HG03175 (cell line): ENCODE data around the gene GFAP.

Experiments
- ATAC-seq: cut with Tn5 transposase; IDR thresholded peaks from one replicate; pipeline ENCODE4 v1.9.1; 2021; ENCODE audit warnings: mild to moderate bottlenecking, moderate library complexity; ENCODE audit not compliant: unreplicated experiment

GFAP gene

DNA sequence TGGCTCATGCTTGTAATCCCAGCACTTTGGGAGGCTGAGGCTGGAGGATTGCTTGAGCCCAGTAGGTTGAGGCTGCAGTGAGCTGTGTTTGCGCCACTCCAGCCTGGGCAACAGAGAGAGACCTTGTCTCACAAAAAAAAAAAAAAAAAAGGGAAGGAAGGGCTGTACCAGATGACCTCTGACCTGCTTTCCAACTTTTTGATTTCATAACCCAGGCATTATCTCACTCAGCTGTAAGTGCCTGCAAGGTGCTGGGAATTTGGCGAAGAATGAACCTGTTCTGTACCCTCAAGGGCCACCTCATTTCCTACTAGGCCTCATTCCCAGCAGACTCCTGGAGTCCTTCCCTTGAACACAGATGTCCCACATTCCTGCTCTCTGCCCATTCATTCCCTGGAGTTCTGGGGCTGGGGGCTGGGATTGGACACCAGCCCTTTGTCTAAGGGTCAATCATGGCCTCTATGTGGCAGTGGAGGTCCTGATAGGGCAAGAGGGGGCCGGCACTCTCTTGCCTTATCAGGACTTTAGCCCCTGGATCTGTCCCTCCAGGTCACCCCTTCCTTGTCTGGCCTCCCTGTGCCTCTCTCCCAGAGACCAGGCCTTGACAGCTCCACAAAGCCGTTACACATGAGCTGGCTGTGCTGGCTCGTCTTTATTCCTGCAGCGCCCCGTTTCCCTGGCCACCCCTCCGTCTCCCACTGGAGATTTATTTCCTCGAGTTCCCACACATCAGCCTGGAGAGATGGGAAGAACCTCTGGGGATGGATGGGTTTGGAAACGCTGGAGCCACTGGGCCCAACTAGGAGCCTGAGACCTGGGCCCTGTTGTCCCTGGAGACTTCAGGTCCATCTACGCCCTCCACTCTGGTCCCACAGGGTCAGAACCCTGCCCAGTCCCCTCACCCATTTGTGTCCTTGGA lies 821 bp upstream of the GFAP start:
- ATAC-seq = no peak

DNA sequence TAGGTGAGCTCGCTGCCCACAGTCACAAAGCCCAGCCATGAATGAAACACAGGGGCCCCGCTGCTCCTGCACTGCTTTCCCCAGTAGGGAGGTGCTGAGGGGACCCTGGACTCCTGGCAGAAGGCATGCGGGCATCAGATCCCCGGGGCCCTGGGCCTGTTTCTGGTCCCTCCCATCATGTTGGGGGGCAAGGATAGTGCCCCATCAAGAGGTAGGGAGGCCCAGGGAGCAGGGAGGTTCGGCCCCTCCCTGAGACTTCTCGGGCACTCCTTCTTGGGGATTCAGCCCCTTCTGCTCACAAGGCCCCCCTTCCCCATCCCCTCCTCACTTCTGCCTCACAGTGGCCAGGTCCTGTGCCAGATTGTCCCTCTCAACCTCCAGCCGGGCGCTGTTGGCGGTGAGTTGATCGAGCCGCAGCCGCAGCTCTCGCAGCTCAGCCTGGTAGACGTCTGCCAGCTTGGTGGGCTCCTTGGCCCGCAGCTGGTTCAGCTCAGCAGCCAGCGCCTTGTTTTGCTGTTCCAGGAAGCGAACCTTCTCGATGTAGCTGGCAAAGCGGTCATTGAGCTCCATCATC lies 515 bp downstream of the GFAP start:
- no peak for ATAC-seq

DNA sequence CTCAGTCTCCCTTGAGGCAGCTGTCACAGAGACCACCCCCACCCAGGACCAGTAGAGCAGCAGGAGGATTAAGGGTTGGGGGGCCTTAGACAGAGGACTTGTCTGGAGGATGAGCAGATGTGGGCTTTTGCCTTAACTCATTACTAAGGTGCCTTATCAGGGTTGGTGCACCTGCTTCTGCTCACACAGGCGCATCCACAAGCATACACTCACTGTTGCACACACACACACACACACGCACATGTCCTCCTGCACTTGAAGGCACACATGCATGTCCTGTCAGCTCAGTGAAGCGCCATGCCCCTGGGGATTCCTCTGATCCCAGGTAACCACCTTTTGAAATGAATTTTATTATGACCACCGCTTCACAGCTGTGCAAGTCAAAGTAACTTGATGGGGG lies 1.2 kb downstream of the GFAP start:
- ATAC-seq = no peak

DNA sequence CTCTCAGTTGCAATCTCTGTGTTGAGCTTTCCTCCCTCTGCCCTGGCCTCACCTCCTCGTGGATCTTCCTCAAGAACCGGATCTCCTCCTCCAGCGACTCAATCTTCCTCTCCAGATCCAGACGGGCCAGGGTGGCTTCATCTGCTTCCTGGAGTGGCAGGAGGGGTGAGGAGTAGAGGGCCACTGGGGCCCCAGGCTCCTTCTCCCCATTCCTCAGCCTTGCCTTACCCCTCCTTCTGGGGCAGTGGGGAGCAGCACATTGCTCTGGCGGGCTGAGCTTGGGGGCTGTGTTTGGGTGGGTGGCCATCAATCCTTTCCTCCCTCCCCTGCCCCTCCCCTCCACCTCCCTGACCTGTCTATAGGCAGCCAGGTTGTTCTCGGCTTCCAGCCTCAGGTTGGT lies 1.6 kb downstream of the GFAP start:
- no peak for ATAC-seq

DNA sequence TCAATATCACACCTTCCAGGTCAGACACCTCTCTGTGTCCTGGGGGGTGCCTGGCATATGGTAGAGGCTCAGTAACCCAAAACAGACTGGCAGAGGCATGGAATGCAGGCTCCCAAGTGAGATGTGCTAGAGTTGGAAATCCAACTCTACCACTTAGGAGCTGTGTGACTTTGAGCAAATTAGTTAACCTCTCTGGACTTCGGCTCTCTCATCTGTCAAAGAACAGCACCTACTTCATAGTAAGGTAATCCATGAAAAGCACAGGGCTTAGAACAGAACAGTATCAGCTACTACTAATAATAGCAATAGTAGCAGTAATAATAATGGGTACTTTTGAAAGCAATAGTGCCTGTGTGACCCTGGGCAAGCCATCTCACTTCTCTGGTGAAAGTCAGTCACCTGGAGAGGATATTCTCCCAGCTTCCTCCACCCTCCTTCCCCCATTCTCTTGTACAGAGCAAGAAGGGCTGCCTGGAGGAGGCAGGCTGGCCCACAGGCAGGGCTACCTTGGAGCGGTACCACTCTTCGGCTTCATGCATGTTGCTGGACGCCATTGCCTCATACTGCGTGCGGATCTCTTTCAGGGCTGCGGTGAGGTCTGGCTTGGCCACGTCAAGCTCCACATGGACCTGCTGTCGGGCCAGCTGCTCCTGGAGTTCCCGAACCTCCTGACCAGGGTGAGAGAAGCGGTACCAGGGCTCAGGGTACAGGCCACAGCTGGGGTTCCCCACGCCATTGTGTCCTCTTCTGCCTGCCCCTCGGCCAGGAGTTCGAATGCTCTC lies 2.3 kb downstream of the GFAP start:
- ATAC-seq = no peak

DNA sequence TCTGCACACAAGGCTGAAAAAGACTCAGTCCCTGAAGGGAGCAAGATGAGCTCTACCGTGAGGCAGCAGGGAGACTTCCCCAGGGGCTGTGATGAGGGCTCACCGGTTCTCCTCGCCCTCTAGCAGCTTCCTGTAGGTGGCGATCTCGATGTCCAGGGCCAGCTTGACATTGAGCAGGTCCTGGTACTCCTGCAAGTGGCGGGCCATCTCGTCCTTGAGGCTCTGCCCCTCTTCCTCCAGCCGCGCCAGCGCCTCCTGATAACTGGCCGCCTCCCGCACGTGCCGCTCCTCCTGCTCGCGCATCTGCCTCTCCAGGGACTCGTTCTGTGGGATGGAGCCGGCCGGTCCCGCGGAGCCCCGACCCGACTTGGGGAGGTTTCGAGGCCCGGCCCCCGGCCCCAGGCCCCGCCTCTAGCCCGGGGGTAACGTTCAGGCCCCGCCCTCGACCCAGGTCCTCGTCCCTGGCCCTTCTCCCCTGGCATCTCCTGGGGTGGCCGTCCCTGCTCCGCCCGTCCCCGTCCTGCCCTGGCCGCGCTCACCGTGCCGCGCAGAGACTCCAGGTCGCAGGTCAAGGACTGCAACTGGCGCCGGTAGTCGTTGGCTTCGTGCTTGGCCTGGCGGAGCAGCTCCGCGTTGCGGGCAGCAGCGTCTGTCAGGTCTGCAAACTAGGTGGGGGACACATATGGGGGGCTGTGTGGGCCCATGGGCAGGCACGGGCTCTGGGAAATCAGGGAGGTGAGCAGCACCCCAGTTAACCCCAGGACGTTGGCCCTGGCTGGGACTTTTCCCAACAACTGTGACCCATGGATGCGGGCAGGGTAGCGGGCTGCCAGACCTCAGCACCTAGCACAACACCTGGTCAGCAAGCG lies 3.9 kb downstream of the GFAP start:
- no peak for ATAC-seq

DNA sequence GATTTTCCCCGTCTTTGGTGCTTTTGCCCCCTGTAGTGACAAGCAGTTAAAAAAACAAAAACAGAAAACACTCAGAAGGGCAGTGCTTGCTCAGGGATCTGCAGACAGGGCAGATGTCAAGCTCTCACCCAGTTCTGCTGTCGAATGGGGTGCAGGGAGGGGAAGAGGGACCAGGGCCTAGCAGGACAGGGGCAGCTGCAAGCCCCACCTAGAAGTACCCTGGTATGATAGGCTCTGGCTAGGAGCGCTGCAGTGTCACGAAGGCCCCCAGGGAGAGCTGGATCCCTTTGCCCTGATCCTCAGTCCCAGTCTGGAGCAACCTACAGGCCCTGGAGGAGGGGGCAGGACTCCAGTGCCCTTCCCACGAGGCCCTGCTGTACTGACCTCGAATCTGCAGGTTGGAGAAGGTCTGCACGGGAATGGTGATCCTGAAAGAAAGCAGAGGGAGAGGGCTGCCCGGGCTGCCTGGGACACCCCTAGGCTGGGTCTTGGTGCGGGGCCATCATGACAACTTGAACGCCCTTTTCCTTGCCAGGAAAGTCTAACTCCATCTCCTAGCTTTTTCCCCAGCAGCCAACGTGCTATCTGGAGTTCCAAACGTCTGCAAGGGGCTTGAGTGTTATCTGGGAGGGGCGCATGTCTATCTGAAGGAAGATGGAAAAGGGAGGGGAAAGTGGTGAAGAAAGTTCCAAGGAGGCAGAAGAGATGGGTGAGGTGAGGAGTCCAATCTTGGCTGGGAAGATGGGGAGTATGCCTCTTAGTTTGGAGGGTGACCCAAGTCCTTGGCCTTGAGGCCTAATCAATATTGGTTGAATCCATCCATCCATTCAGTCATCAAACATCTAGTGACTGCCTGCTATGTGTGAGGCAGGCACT lies 4.8 kb downstream of the GFAP start:
- no peak for ATAC-seq

DNA sequence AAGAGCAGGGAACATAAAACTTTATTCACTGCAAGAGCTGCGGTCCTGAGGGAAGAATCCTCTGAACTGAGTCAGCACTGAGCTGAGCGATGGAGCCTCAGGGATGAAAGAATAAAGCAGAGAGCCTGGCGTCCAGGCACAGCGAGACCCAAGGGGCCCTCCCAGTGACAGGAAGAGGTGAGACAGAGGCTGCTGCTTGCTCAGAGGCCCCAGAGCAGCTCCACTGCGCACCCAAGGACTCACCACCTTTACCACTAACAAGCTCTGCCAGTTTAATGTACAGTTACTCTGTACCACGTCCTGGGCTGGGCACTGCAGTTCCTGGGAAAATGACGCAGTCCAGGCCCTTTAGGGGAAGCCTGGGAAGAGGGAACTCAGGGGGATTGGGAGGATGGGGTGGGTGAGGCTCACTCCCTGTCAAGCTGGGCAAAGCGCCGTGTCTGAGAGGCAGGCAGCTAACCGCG lies 5.6 kb downstream of the GFAP start:
- no peak for ATAC-seq

DNA sequence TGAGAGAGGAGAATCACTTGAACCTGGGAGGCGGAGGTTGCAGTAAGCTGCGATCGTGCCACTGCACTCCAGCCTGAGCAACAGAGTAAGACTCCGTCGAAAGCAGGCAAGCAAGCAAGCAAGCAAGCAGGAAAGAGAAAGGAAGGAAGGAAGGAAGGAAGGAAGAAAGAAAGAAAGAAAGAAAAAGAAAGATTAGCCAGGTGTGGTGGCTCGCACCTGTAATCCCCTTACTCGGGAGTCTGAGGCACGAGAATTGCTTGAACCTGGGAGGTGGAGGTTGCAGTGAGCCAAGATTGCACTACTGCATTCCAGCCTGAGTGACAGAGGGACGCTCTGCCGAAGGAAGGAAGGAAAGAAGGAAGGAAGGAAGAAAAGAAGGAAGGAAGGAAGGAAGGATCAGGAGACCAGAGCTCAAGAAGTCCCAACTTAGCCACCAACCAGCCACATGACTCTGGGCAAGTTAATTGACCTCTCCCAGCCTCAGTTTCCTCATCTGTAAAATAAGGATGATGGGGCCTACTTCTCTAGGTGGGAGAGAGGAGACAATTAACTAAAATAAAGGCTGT lies 6.5 kb downstream of the GFAP start:
- no peak for ATAC-seq

DNA sequence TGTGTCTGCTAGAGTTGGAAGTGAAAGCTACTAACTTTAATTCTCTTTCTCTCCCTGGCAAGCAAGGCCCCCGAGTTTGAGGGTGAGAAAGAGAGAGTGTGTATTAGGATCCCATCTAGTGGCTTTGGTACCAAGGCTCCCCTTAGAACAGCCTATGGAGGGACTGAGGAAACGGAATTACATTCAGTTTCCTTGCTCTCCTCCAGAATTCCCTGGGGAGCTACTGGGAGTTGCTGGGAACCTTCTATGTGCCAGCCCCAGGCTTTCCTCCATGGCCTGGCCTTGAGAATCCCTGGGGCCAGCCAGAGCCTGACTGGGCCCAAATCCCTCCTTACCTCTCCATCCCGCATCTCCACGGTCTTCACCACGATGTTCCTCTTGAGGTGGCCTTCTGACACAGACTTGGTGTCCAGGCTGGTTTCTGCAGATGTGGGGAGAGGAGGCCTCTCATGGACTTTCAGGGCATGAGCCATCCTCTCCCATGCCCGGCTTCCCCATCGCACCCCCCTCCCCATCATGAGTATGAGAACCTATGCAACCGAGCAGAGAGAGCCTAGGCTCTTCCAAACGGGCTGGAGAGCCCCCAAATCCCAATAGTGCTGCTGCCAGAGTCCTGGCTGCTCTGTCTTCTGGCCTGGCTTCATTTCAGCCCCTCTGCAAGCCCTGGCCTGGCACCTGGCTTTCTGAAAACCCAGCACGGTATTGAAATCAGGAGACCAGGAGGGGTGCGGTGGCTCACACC lies 7.4 kb downstream of the GFAP start:
- ATAC-seq = no peak

DNA sequence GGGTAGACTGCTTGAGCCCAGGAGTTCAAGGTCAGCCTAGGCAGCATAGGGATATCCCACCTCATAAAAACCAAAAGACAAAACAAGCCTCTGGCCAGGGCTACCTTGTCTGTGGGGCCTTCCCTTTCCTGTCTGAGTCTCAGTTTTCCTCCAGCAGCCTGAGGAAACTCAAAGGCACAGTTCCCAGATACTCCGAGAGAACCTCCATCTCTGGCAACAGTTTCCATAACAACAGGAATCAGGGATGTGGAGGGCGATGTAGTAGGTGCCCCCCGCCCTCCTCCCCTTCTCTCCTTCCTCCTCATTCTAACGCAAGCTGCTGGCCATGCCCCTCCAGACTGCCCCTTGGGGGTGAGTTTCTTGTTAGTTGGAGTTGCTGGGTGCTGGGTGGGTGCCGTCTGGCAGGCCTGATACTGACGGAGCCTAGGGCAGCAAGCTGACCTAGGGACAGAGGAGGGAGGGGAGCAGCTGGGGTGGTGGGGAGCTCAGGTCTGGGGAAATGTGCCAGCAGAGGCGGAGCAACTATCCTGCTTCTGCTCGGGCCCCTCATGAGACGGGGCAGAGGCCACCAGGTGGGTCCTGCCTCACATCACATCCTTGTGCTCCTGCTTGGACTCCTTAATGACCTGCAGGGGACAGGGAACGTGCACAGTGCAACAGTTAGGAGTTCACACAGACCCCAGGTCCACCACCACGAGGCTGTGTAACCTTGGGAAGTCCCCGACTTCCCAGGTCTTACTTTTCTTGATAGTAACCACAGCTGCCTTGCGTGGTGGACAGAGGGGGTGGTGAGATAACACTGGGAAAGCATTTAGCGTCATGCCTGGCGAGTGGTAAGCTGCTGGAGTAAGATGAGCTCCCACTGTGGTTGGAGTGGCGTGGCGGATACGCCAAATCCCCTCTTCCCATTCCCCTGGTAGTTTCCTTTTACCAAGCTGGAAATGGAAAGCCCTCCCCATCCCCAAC lies 8.3 kb downstream of the GFAP start:
- no peak for ATAC-seq

DNA sequence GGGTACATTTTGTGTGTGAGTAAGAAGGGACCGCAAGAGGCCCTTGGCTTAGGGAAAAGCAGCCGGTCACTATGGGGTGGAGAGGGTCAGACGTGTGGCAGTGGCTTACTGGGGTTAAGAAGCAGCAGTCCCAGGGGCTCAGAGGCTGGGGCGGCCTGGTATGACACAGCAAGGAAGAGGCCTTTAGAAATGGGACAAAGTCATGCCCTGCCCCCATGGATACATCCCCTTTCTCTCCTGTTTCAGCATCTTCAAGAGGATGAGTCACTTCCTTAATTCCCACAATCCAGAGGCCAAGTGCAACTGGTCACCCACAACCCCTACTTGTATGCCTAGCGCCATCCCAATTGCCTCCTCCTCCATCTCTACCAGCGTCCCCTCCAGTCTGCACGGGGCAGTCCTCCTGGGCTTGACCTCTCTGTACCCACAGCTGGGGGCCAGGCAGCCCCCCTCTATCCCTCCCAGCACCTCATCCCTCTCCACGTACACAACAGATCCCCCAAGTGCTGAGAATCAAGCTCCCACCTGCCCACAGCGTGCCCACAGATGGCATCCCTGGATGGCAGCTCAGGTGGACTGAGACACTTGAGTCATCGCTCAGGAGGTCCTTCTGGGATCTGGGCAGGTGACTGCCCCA lies 9.2 kb downstream of the GFAP start:
- ATAC-seq = no peak

DNA sequence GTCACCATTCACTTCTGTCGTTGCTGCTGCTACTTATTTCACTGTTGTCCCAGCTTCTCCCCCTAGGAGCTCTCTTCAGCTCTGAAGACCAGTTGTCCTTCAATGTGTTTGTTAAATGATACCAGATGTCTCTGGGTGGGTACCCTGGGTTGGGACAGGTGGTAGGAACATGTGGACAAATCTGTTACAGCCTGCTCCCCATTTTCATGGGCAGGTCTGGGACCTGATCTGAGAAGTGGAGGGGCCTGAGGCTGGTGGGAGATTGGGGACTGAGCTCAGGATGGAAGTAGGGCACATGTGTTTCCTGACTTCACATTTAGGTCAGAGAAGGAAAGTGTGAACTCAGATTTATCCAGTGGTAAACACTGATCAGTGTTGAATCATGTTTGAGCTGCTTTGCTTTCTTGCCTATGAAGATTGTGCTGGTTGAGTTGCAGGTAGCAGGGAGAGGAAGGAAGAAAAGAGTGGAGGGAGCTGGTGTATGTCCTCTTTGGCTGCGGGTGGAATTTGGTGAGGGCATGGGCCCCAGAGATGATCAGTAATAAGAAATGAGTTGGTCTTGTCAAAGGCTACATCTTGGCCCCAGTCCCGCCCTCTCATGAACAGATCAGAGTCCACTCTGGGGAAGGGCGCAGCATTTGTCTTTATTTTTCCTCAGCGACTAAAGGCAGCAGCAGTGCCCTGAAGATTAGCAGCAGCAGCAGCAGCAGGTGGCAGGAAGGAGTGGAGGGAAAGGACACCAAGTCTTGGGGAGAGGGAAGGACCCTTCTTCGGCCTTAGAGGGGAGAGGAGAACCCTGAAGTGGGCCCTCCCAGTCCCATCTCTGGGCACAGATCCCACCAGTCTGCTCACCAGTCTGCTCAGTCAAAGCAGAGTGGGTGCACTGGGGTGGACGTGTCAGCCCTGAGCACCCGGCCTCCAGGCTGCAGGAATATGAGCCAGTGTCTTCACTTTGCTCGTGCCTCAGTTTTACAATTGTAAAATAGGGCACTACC lies 10.0 kb downstream of the GFAP start:
- no peak for ATAC-seq

DNA sequence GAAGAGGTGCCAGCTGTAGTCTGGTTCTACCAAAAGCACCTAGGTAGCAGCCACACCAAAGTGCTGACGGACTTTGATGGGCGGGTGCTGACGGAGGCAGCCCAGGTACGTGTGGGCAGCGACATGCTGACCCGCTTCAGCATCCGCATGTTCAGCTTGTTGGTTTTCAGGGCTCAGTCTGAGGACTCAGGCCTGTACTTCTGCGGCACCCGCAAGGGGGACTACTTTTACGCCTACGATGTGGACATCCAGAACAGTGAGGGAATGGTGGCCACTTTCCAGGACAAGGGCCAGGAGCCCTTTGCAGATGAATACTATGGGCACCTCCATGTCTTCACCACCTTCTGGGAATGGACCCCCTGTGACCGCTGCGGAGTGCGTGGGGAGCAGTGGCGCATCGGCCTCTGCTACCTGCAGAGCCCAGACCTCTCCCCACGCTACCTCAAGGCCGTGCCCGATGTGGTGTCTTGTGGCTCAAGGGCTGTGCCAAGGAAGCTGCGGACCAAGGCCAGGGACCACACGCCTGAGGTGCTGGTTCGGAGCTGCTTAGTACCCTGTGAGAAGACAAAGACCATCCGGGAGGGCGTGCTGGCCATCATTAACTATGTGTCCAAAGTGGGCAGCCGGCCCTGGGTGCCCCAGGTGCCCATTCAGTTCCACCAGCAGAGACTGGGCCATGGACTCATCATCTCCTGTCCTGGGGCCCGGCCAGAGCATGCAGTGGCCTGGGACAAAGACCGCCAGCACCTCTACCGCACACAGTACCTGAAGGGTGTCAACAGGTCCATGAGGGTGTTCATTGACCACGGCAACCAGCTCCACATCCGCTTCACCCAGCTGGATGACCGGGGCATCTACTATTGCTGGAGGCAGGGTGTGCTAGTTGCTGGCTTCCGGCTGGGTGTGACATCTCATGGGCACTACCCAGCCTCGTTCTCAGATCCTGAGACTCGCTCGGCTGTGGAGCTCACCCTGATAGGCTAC lies 11.0 kb downstream of the GFAP start:
- no peak for ATAC-seq
